Measurements from ENCODE around the gene LRRC10. TPM values are rescaled to one million over a fixed set of nuclear protein-coding genes. Genes with fewer than 3 reads are reported as not detected.

The LRRC10 gene
- total and polyA plus RNA-seq, 2 donors (not counting 3 experiments of a cell fraction or from before 2014, with no cell fraction given), result not detected

- Histone ChIP-seq H3K9me1 (replicated peaks; ENCODE audit: control insufficient read depth, extremely low read depth, insufficient read depth, low read length) (no peaks in the 10 kb centered on the region), H2AFZ (ENCODE audit: low read depth, low read length) (no peak overlapping the region), H3K4me3 (replicated peaks in 1 of 3; ENCODE audit: insufficient read depth in 1 of 3, low read depth in 1 of 3, low read length in 3 of 3) (no peak overlapping the region), H3K4me2 (ENCODE audit: insufficient read depth, low read length) (no peak overlapping the region), H4K20me1 (replicated peaks; ENCODE audit: control insufficient read depth, extremely low read depth, insufficient read depth, low read length) (no peaks in the 10 kb centered on the region), H3K9me3 (replicated peaks; ENCODE audit: control insufficient read depth, insufficient read depth, low read length) (no peaks in the 10 kb centered on the region), H3K27me3 (ENCODE audit: control insufficient read depth in 2 of 2, insufficient read depth in 2 of 2, low read length in 2 of 2) (peaks cover 2 to 3% of the 10 kb centered on the region in 2 experiments), H3K27ac (ENCODE audit: insufficient read depth, low read depth, low read length) (no peak overlapping the region), H3K4me1 (ENCODE audit: control insufficient read depth, extremely low read depth, insufficient read depth, low read length) (peaks cover 4% of the 10 kb centered on the region), H3K79me2 (ENCODE audit: control insufficient read depth, insufficient read depth, low read length) (no peaks in the 10 kb centered on the region), H3K36me3 (ENCODE audit: control insufficient read depth in 2 of 2, extremely low read depth in 1 of 2, insufficient read depth in 2 of 2, low read length in 2 of 2) (no peaks in the 10 kb centered on the region), H3K9ac (replicated peaks; ENCODE audit: extremely low read depth, insufficient read depth, low read length) (no peak overlapping the region)
- intact Hi-C loops (cut with micrococcal nuclease) (no loop called here), dilution Hi-C loops (cut with MboI; ENCODE audit: extremely low pct_ligation_motif_present, low sequenced_read_pairs) (no loop called here)
- ChIA-PET POLR2A (no interaction called here), CTCF (interaction anchor here (2.7 to 3.0 kb wide), 2 partner anchors 8 to 29 kb away, joined by 12 to 13 read pairs; no protein-coding TSS in a partner anchor)
- DNase-seq (ENCODE audit: low read depth, low spot score) (no peak), FAIRE-seq (no peak)
- no peak for TF ChIP-seq GATA2 (IDR thresholded peaks at IDR 0.05; ENCODE audit: insufficient read depth, insufficient read length, low read depth, low read length)
- TF ChIP-seq JUN (IDR thresholded peaks at IDR 0.05; ENCODE audit: borderline replicate concordance, insufficient read depth, insufficient read length, low read depth), result no peak
- TF ChIP-seq, protein P1, sequence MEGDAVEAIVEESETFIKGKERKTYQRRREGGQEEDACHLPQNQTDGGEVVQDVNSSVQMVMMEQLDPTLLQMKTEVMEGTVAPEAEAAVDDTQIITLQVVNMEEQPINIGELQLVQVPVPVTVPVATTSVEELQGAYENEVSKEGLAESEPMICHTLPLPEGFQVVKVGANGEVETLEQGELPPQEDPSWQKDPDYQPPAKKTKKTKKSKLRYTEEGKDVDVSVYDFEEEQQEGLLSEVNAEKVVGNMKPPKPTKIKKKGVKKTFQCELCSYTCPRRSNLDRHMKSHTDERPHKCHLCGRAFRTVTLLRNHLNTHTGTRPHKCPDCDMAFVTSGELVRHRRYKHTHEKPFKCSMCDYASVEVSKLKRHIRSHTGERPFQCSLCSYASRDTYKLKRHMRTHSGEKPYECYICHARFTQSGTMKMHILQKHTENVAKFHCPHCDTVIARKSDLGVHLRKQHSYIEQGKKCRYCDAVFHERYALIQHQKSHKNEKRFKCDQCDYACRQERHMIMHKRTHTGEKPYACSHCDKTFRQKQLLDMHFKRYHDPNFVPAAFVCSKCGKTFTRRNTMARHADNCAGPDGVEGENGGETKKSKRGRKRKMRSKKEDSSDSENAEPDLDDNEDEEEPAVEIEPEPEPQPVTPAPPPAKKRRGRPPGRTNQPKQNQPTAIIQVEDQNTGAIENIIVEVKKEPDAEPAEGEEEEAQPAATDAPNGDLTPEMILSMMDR (IDR thresholded peaks at IDR 0.05; ENCODE audit: extremely low read depth in 1 of 2, insufficient read depth in 1 of 2, low read depth in 1 of 2, low read length in 2 of 2), result no peak
- no TSS peak for BruUV-seq (replicated peaks)
These were observed 581 bp downstream of the LRRC10 start for GRCh38 chr12:69610126-69610525.

DNA sequence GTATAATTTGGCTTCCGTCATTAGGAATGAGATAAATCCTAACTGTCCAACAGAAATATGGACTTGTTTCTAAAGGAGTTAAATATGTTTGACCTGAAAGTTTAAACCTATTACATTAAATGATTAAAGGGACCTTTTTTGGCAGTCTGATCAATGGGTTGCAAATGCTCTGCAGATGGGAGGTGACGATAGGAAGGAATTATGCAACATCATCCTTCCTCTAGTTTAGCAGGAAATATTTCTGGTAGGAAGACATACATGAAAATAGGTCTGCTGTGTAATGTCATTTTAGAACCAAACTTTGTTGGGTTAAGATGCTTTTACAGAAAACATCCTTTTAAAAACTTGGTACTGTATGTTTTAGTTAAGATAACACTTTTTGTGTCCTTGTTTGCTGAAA lies 2.6 kb downstream of the LRRC10 start:
- H3K79me2 ChIP-seq (ENCODE audit: control insufficient read depth, insufficient read depth, low read length), result no peaks in the 10 kb centered on the region
- no peaks in the 10 kb centered on the region for H3K9me1 ChIP-seq (replicated peaks; ENCODE audit: control insufficient read depth, extremely low read depth, insufficient read depth, low read length)
- DNase-seq (ENCODE audit: low read depth, low spot score), result no peak
- H3K4me3 ChIP-seq (replicated peaks in 1 of 3; ENCODE audit: insufficient read depth in 1 of 3, low read depth in 1 of 3, low read length in 3 of 3), result no peak overlapping the region
- no peaks in the 10 kb centered on the region for H3K36me3 ChIP-seq (ENCODE audit: control insufficient read depth in 2 of 2, extremely low read depth in 1 of 2, insufficient read depth in 2 of 2, low read length in 2 of 2)
- POLR2A ChIA-PET, result no interaction called here
- FAIRE-seq, result peak; percentile 59
- CTCF ChIA-PET, result interaction anchor here (3.0 kb wide), 1 partner anchor 10 kb away, joined by 12 read pairs; no protein-coding TSS in a partner anchor
- TF ChIP-seq MYC (IDR thresholded peaks at IDR 0.05; ENCODE audit: low read depth, low read length) (no peak), GATA2 (IDR thresholded peaks at IDR 0.05; ENCODE audit: insufficient read depth, insufficient read length, low read depth, low read length) (no peak), POLR2AphosphoS5 (IDR thresholded peaks at IDR 0.05; ENCODE audit: insufficient read depth, low read depth, low read length) (no peak), FOS (IDR thresholded peaks at IDR 0.05; ENCODE audit: borderline replicate concordance, insufficient read depth, low read length) (no peak), JUN (IDR thresholded peaks at IDR 0.05; ENCODE audit: borderline replicate concordance, insufficient read depth, insufficient read length, low read depth) (no peak), POLR2A (IDR thresholded peaks at IDR 0.05; ENCODE audit: low read depth, low read length) (no peak), EZH2 (IDR thresholded peaks at IDR 0.05; ENCODE audit: borderline replicate concordance, low read depth, low read length, severe bottlenecking) (no peak)
- TF ChIP-seq, protein P2, sequence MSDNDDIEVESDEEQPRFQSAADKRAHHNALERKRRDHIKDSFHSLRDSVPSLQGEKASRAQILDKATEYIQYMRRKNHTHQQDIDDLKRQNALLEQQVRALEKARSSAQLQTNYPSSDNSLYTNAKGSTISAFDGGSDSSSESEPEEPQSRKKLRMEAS (IDR thresholded peaks at IDR 0.05; ENCODE audit: insufficient read depth, insufficient read length), result no peak
- TF ChIP-seq, protein P1 (IDR thresholded peaks at IDR 0.05; ENCODE audit: extremely low read depth in 1 of 2, insufficient read depth in 1 of 2, low read depth in 1 of 2, low read length in 2 of 2), result no peak
- no peak overlapping the region for H3K9ac ChIP-seq (replicated peaks; ENCODE audit: extremely low read depth, insufficient read depth, low read length)
- H3K27me3 ChIP-seq (ENCODE audit: control insufficient read depth in 2 of 2, insufficient read depth in 2 of 2, low read length in 2 of 2), result peaks cover under 1 to 2% of the 10 kb centered on the region in 2 experiments
- H3K4me2 ChIP-seq (ENCODE audit: insufficient read depth, low read length), result no peak overlapping the region
- H4K20me1 ChIP-seq (replicated peaks; ENCODE audit: control insufficient read depth, extremely low read depth, insufficient read depth, low read length), result no peaks in the 10 kb centered on the region
- H3K4me1 ChIP-seq (ENCODE audit: control insufficient read depth, extremely low read depth, insufficient read depth, low read length), result peaks cover 4% of the 10 kb centered on the region
- intact Hi-C loops (cut with micrococcal nuclease) (no loop called here), dilution Hi-C loops (cut with MboI; ENCODE audit: extremely low pct_ligation_motif_present, low sequenced_read_pairs) (no loop called here)
- no TSS peak for BruUV-seq (replicated peaks)
- H2AFZ ChIP-seq (ENCODE audit: low read depth, low read length), result no peak overlapping the region
- H3K27ac ChIP-seq (ENCODE audit: insufficient read depth, low read depth, low read length), result no peak overlapping the region
- H3K9me3 ChIP-seq (replicated peaks; ENCODE audit: control insufficient read depth, insufficient read depth, low read length), result no peaks in the 10 kb centered on the region

Data from endothelial cell of umbilical vein (primary cell).